SK-N-SH (cell line): ENCODE data around the gene TRAPPC6A.

Source experiments
- ELF1 ChIP-seq: IDR thresholded peaks from 2 replicates; pipeline ENCODE4 v1.4.0; 2012
- EP300 ChIP-seq, 2 experiments: IDR thresholded peaks; 2 replicates each; pipeline versions ENCODE4 v1.4.0 to v1.6.1; 2012; ENCODE audit warnings: borderline replicate concordance in 1 of 2, low read depth in 1 of 2, low read length in 1 of 2
- POLR2AphosphoS5 ChIP-seq: IDR thresholded peaks from 2 replicates; pipeline ENCODE4 v1.6.1; 2012; ENCODE audit warnings: low read depth, low read length
- RAD21 ChIP-seq: IDR thresholded peaks from 2 replicates; pipeline ENCODE4 v1.6.1; 2012; ENCODE audit warnings: mild to moderate bottlenecking, low read length
- SIN3A ChIP-seq: IDR thresholded peaks from 2 replicates; pipeline ENCODE4 v1.6.1; 2012; ENCODE audit warnings: low read depth, mild to moderate bottlenecking, low read length, moderate library complexity, borderline replicate concordance
- TAF1 ChIP-seq: IDR thresholded peaks from 2 replicates; pipeline ENCODE4 v1.6.1; 2012; ENCODE audit warnings: low read depth, mild to moderate bottlenecking, low read length, moderate library complexity, borderline replicate concordance
- USF1 ChIP-seq: IDR thresholded peaks from 2 replicates; pipeline ENCODE4 v1.4.0; 2012; ENCODE audit warnings: low read depth, borderline replicate concordance
- ZBTB33 ChIP-seq: IDR thresholded peaks from 2 replicates; pipeline ENCODE4 v1.4.0; 2012; ENCODE audit warnings: low read depth, borderline replicate concordance
- TF ChIP-seq, protein P1 (sequence below): fragments of 200-600 bp; sonication (generic); IDR thresholded peaks from 2 replicates; pipeline ENCODE4 v1.6.1; 2017; ENCODE audit warnings: antibody characterized with exemption, mild to moderate bottlenecking, moderate library complexity
- TF ChIP-seq, protein P2 (sequence below): IDR thresholded peaks from 2 replicates; pipeline ENCODE4 v1.4.0; 2012; ENCODE audit warnings: low read depth
- TF ChIP-seq, protein P3 (sequence below): fragments of 150-350 bp; IDR thresholded peaks from 2 replicates; pipeline ENCODE4 v1.6.1; 2017; ENCODE audit warnings: antibody characterized with exemption, low read length, low read depth, borderline replicate concordance

DNA sequence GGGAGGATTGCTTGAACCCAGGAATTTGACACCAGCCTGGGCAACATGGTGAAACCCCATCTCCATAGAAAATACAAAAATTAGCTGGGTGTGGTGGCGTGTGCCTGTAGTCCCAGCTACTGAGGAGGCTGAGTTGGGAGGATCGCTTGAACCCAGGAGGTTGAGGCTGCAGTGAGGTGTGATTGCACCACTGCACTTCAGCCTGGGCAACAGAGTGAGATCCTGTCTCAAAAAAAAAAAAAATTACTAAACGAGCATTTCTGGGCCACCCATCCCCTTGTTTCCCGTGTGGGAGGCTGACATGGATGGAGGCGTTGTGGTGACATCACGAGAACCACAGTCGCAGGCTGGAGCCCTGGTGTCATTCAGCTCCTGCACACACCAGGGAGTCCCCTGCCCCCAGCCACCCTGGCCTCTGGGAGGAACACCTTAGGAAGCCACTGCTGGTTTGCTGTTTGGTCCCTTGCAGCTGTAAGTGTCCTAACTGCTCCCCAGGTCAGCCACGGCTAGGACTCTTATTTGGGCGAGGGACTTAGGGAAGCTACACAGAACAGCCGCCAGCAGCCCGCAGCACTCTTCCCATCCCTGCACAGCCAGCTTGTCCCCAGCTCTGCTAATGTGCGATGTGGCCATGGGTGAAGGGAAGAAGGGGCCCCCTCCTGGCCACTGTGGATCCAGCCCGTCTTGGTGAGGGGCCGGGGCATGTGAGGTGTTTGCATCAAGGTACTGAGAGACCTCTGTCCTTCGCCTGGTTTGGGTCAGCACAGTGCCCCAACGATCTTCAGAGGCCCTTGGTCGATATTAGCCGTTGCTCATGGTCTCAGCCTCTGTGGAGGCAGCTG, 30.0 kb downstream of the TRAPPC6A start:
- no peak for TF ChIP-seq POLR2AphosphoS5
- no peak for TF ChIP-seq TAF1
- TF ChIP-seq, protein P1, sequence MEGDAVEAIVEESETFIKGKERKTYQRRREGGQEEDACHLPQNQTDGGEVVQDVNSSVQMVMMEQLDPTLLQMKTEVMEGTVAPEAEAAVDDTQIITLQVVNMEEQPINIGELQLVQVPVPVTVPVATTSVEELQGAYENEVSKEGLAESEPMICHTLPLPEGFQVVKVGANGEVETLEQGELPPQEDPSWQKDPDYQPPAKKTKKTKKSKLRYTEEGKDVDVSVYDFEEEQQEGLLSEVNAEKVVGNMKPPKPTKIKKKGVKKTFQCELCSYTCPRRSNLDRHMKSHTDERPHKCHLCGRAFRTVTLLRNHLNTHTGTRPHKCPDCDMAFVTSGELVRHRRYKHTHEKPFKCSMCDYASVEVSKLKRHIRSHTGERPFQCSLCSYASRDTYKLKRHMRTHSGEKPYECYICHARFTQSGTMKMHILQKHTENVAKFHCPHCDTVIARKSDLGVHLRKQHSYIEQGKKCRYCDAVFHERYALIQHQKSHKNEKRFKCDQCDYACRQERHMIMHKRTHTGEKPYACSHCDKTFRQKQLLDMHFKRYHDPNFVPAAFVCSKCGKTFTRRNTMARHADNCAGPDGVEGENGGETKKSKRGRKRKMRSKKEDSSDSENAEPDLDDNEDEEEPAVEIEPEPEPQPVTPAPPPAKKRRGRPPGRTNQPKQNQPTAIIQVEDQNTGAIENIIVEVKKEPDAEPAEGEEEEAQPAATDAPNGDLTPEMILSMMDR, result no peak
- no peak for TF ChIP-seq ELF1
- no peak for TF ChIP-seq SIN3A
- TF ChIP-seq, protein P2, sequence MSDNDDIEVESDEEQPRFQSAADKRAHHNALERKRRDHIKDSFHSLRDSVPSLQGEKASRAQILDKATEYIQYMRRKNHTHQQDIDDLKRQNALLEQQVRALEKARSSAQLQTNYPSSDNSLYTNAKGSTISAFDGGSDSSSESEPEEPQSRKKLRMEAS, result no peak
- TF ChIP-seq USF1, result no peak
- no peak for TF ChIP-seq RAD21
- no peak for TF ChIP-seq ZBTB33
- no peak for TF ChIP-seq EP300 (IDR thresholded peaks at IDR 0.05; ENCODE audit: borderline replicate concordance in 1 of 2, low read depth in 1 of 2, low read length in 1 of 2)
- TF ChIP-seq, protein P3, sequence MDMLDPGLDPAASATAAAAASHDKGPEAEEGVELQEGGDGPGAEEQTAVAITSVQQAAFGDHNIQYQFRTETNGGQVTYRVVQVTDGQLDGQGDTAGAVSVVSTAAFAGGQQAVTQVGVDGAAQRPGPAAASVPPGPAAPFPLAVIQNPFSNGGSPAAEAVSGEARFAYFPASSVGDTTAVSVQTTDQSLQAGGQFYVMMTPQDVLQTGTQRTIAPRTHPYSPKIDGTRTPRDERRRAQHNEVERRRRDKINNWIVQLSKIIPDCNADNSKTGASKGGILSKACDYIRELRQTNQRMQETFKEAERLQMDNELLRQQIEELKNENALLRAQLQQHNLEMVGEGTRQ, result no peak
